T-cell (primary cell): ENCODE results near the gene PRSS16. TPM values are rescaled to one million over a fixed set of nuclear protein-coding genes. Genes with fewer than 3 reads are reported as not detected.
A peak's percentile ranks its signal among the peaks of the same experiment; 100 is the strongest.
"Not testable (repeated sequence)": the region's sequence is repeated elsewhere in the genome, so short reads cannot be mapped to it uniquely, and the experiment has no call there.

ENCODE experiments used
- ATAC-seq, 4 experiments: fragments of 200-7000 bp in 3 of 4; fragments of 150-1000 bp in 1 of 4; cut with Tn5 transposase; replicated peaks in 1 of 4; 1 replicate in 3 of 4; 2 replicates in 1 of 4; pipeline ENCODE4 v1.10.0; 2021; ENCODE audit warnings: moderate library complexity in 3 of 4, mild to moderate bottlenecking in 2 of 4, moderate number of reproducible peaks in 1 of 4
- CTCF ChIA-PET, 2 donors: fragments of 300-600 bp; sonication (Branson Sonifier 250); formaldehyde crosslinking; loops; one replicate each; lab custom pipeline; 2022; ENCODE audit warnings: antibody characterized with exemption in 2 of 2; lab: Charles Lee
- POLR2A ChIA-PET, 2 donors: fragments of 300-600 bp; sonication (Branson Sonifier 250); formaldehyde crosslinking; loops; one replicate each; lab custom pipeline; 2022; ENCODE audit warnings: antibody characterized with exemption in 2 of 2; lab: Charles Lee
- DNase-seq, 35 experiments: peaks; one replicate each; pipeline versions ENCODE4 v3.0.0 to v3.0.0-alpha.2; 2013 to 2023
- H3K27ac ChIP-seq: one replicate; pipeline ENCODE4 v1.5.1; 2013; ENCODE audit warnings: low read length
- H3K27me3 ChIP-seq, 2 experiments: replicated peaks in 1 of 2; 1 replicate in 1 of 2; 2 replicates in 1 of 2; pipeline versions ENCODE4 v1.6.1 to v1.7.0; 2013; ENCODE audit warnings: low read length in 1 of 2, mixed read lengths in 1 of 2; ENCODE audit not compliant: control insufficient read depth in 2 of 2, insufficient read depth in 2 of 2; ENCODE audit errors: extremely low read depth in 1 of 2
- H3K36me3 ChIP-seq, 2 donors: 1 replicate in 1 of 2; 2 replicates in 1 of 2; pipeline versions ENCODE4 v1.6.1 to v1.7.0; 2013; ENCODE audit warnings: low read length in 1 of 2; ENCODE audit not compliant: control insufficient read depth in 2 of 2, insufficient read depth in 1 of 2; ENCODE audit errors: extremely low read depth in 1 of 2
- H3K4me1 ChIP-seq, 2 experiments: 1 replicate in 1 of 2; 2 replicates in 1 of 2; pipeline versions ENCODE4 v1.6.1 to v1.7.0; 2013; ENCODE audit warnings: low read length in 2 of 2, mixed read lengths in 1 of 2; ENCODE audit not compliant: insufficient read depth in 2 of 2, control insufficient read depth in 1 of 2; ENCODE audit errors: extremely low read depth in 1 of 2
- H3K4me3 ChIP-seq, 2 donors: 1 replicate in 1 of 2; 2 replicates in 1 of 2; pipeline versions ENCODE4 v1.5.1 to v1.7.0; 2013; ENCODE audit warnings: mild to moderate bottlenecking in 2 of 2, low read length in 1 of 2, moderate library complexity in 1 of 2; ENCODE audit not compliant: control insufficient read depth in 1 of 2; ENCODE audit errors: extremely low read depth in 1 of 2
- H3K9me3 ChIP-seq: 2 replicates; pipeline ENCODE4 v1.7.0; 2013
- H3K27ac Mint-ChIP-seq, 2 donors: one replicate each; pipeline ENCODE4 v1.8.0; 2020 to 2021; ENCODE audit warnings: mild to moderate bottlenecking in 2 of 2, mixed read lengths in 2 of 2
- H3K27me3 Mint-ChIP-seq, 2 donors: one replicate each; pipeline ENCODE4 v1.8.0; 2021 to 2022; ENCODE audit warnings: mixed read lengths in 2 of 2
- H3K36me3 Mint-ChIP-seq: one replicate; pipeline ENCODE4 v1.8.0; 2021; ENCODE audit warnings: mixed read lengths
- H3K4me1 Mint-ChIP-seq, 3 donors: one replicate each; pipeline ENCODE4 v1.8.0; 2020 to 2022; ENCODE audit warnings: mixed read lengths in 3 of 3, mild to moderate bottlenecking in 1 of 3
- H3K4me3 Mint-ChIP-seq, 3 donors: one replicate each; pipeline ENCODE4 v1.8.0; 2020 to 2022; ENCODE audit warnings: mild to moderate bottlenecking in 3 of 3, mixed read lengths in 3 of 3, moderate library complexity in 3 of 3
- H3K9me3 Mint-ChIP-seq, 3 donors: one replicate each; pipeline ENCODE4 v1.8.0; 2020 to 2022; ENCODE audit warnings: mixed read lengths in 3 of 3
- WGBS: methylation state at CpG from one replicate; pipeline ENCODE4 v1.1.5; 2013; ENCODE audit warnings: missing lambda C conversion rate; ENCODE audit not compliant: insufficient coverage; 5-methylcytosine and 5-hydroxymethylcytosine counted together
- total RNA-seq, 35 experiments: library from RNA in 6 of 35; stranded (reverse) in 6 of 35; fragments of 120-200 nt in 1 of 35; gene quantifications; one replicate each; pipeline versions ENCODE4 v1.2.1 to v1.2.4 and lab custom pipeline; 2013 to 2026

Gene PRSS16
- total RNA-seq, 5 donors from 2014 or later (not counting 1 experiment from before 2014, with no cell fraction given): 0.43 to 3.2 (median 2.1) TPM

GRCh38 chr6:27209659-27210269 lies 37.7 kb upstream of the PRSS16 start:
- ATAC-seq (no peak), DNase-seq (no peak)
- H3K4me1 ChIP-seq: peaks cover 0 to 14% of the 10 kb centered on the region in 2 experiments
- H3K27ac ChIP-seq: no peak overlapping the region
- peaks cover 63 to 83% of the 10 kb centered on the region in 2 donors for H3K27me3 Mint-ChIP-seq
- H3K4me3 Mint-ChIP-seq: no peak overlapping the region
- H3K27ac Mint-ChIP-seq: no peak overlapping the region
- WGBS: 89% methylated on average over 9 of the region's 18 CpGs
- POLR2A ChIA-PET: interaction anchor here in 1 of 2 donors (0.6 kb wide), 1 partner anchor 304 kb away, joined by 3 read pairs; no protein-coding TSS in a partner anchor
- no peaks in the 10 kb centered on the region for H3K36me3 ChIP-seq
- H3K9me3 ChIP-seq: no peaks in the 10 kb centered on the region
- H3K36me3 Mint-ChIP-seq: peaks cover 3% of the 10 kb centered on the region
- no peak overlapping the region for H3K4me3 ChIP-seq
- CTCF ChIA-PET: interaction anchor here in 1 of 2 donors (0.8 to 1.0 kb wide), 2 partner anchors 46 to 83 kb away, joined by 3 read pairs; no protein-coding TSS in a partner anchor
- peaks cover 9 to 11% (median 11%) of the 10 kb centered on the region in 3 donors for H3K4me1 Mint-ChIP-seq
- peaks cover 11 to 70% of the 10 kb centered on the region in 2 experiments for H3K27me3 ChIP-seq
- H3K9me3 Mint-ChIP-seq: no peaks in the 10 kb centered on the region

- H3K4me1 Mint-ChIP-seq, CTCF ChIA-PET, H3K4me3 ChIP-seq, H3K36me3 Mint-ChIP-seq, H3K4me1 ChIP-seq, H3K4me3 Mint-ChIP-seq, H3K27ac Mint-ChIP-seq, H3K27ac ChIP-seq, H3K9me3 ChIP-seq, DNase-seq, ATAC-seq, H3K9me3 Mint-ChIP-seq, H3K36me3 ChIP-seq, POLR2A ChIA-PET: not testable (repeated sequence)
- H3K27me3 Mint-ChIP-seq: peaks cover 53 to 70% of the 10 kb centered on the region in 2 donors
- H3K27me3 ChIP-seq: peaks cover 14 to 85% of the 10 kb centered on the region in 2 experiments
- no CpG with 5 or more reads among the region's 15 CpGs for WGBS
Measured at GRCh38 chr6:27213091-27213517, 34.4 kb upstream of the PRSS16 start.

DNA sequence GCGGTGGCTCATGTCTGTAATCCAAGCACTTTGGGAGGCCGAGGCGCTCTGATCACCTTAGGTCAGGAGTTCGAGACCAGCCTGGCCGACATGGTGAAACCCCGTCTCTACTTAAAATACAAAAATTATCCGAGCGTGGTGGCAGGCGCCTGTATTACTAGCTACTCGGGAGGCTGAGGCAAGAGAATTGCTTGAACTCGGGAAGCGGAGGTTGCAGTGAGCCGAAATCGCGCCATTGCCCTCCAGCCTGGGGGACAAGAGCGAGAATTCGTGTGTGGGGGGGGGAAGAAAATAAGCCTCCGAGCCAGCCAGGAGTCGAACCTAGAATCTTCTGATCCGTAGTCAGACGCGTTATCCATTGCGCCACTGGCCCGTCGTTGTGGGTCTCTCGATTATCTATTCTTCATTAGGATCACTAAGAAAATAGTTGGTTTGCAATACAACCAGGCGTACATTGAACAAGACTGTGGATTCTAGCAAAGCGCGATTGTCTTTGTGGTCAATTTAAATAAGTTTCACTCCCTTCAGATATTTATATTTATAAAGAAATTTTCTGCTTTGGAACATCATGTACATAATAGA lies 33.9 kb upstream of the PRSS16 start:
- H3K36me3 Mint-ChIP-seq: no peaks in the 10 kb centered on the region
- no peak overlapping the region for H3K27ac Mint-ChIP-seq
- peaks cover 13 to 86% of the 10 kb centered on the region in 2 experiments for H3K27me3 ChIP-seq
- POLR2A ChIA-PET: no interaction called here
- H3K36me3 ChIP-seq: no peaks in the 10 kb centered on the region
- peaks cover 53 to 68% of the 10 kb centered on the region in 2 donors for H3K27me3 Mint-ChIP-seq
- no peak for DNase-seq
- 42% methylated on average over 18 of the region's 29 CpGs for WGBS
- H3K4me3 Mint-ChIP-seq: no peak overlapping the region
- no peaks in the 10 kb centered on the region for H3K9me3 ChIP-seq
- H3K4me1 ChIP-seq: peaks cover 0 to 6% of the 10 kb centered on the region in 2 experiments
- H3K9me3 Mint-ChIP-seq: peaks cover 0 to 4% (median 1%) of the 10 kb centered on the region in 3 donors
- CTCF ChIA-PET: no interaction called here
- peaks cover 0 to 7% (median 0%) of the 10 kb centered on the region in 3 donors for H3K4me1 Mint-ChIP-seq
- no peak overlapping the region for H3K4me3 ChIP-seq
- no peak overlapping the region for H3K27ac ChIP-seq
- no peak for ATAC-seq

GRCh38 chr6:27214126-27214601 lies 33.3 kb upstream of the PRSS16 start:
- Histone ChIP-seq H3K4me1 (peaks cover 0 to 6% of the 10 kb centered on the region in 2 experiments), H3K27me3 (peaks cover 9 to 90% of the 10 kb centered on the region in 2 experiments), H3K9me3 (no peaks in the 10 kb centered on the region), H3K36me3 (no peaks in the 10 kb centered on the region), H3K27ac (no peak overlapping the region), H3K4me3 (no peak overlapping the region)
- Mint-ChIP-seq H3K27ac (no peak overlapping the region), H3K36me3 (no peaks in the 10 kb centered on the region), H3K4me1 (peaks cover 0 to 7% (median 0%) of the 10 kb centered on the region in 3 donors), H3K9me3 (peaks cover 0 to 5% (median 4%) of the 10 kb centered on the region in 3 donors), H3K4me3 (peak overlapping the region in 1 of 3 donors; percentile 42), H3K27me3 (peaks cover 52 to 69% of the 10 kb centered on the region in 2 donors)
- ATAC-seq: no peak
- DNase-seq: no peak
- CTCF ChIA-PET: no interaction called here
- WGBS: 39% methylated on average over 7 of the region's 19 CpGs
- POLR2A ChIA-PET: no interaction called here

- Histone ChIP-seq H3K36me3 (no peaks in the 10 kb centered on the region), H3K4me3 (no peak overlapping the region), H3K4me1 (peaks cover 0 to 6% of the 10 kb centered on the region in 2 experiments), H3K27ac (no peak overlapping the region), H3K27me3 (peaks cover 7 to 82% of the 10 kb centered on the region in 2 experiments), H3K9me3 (no peaks in the 10 kb centered on the region)
- ATAC-seq (no peak), DNase-seq (no peak)
- WGBS: 100% methylated on average over 2 of the region's 21 CpGs
- H3K9me3 Mint-ChIP-seq: peaks cover 0 to 5% (median 4%) of the 10 kb centered on the region in 3 donors
- ChIA-PET POLR2A (interaction anchor here in 1 of 2 donors (0.6 kb wide), 1 partner anchor 907 kb away, joined by 3 read pairs; the partner anchor contains the start of gene ZSCAN16), CTCF (no interaction called here)
- peaks cover 51 to 63% of the 10 kb centered on the region in 2 donors for H3K27me3 Mint-ChIP-seq
- no peak overlapping the region for H3K4me3 Mint-ChIP-seq
- no peaks in the 10 kb centered on the region for H3K36me3 Mint-ChIP-seq
- H3K4me1 Mint-ChIP-seq: peaks cover 0 to 7% (median 0%) of the 10 kb centered on the region in 3 donors
- H3K27ac Mint-ChIP-seq: no peak overlapping the region
Measured at GRCh38 chr6:27216874-27217273, 30.6 kb upstream of the PRSS16 start.

- not testable (repeated sequence) for H3K36me3 ChIP-seq, H3K27ac Mint-ChIP-seq, H3K36me3 Mint-ChIP-seq, H3K4me1 ChIP-seq, H3K9me3 ChIP-seq, ATAC-seq, H3K27ac ChIP-seq, H3K4me1 Mint-ChIP-seq, DNase-seq, H3K9me3 Mint-ChIP-seq, H3K4me3 Mint-ChIP-seq, H3K4me3 ChIP-seq
- peaks cover 58 to 64% of the 10 kb centered on the region in 2 donors for H3K27me3 Mint-ChIP-seq
- ChIA-PET POLR2A (interaction anchor here in 1 of 2 donors (0.7 kb wide), 1 partner anchor 995 kb away, joined by 5 read pairs; no protein-coding TSS in a partner anchor), CTCF (interaction anchor here in 1 of 2 donors (0.6 kb wide), 1 partner anchor 650 kb away, joined by 4 read pairs; no protein-coding TSS in a partner anchor)
- H3K27me3 ChIP-seq: peaks cover 2 to 50% of the 10 kb centered on the region in 2 experiments
- WGBS: 98% methylated on average over 7 of the region's 15 CpGs
Measured at GRCh38 chr6:27222971-27223370, 24.5 kb upstream of the PRSS16 start.
